Calu3 (cell line): ENCODE data around the gene NLRC5. TPM values are rescaled to one million over a fixed set of nuclear protein-coding genes. Genes with fewer than 3 reads are reported as not detected.

ENCODE experiments used
- BruUV-seq: library from RNA; stranded (reverse); fragments of 400-500 nt; replicated peaks from 2 replicates; lab custom pipeline; 2021; lab: Mats Ljungman, UMichigan
- CTCF ChIA-PET: fragments of 300-600 bp; sonication (Branson Sonifier 250); formaldehyde crosslinking; loops from one replicate; lab custom pipeline; 2022; ENCODE audit warnings: antibody characterized with exemption; lab: Charles Lee
- DNase-seq: peaks from one replicate; pipeline ENCODE4 v3.0.0; 2022
- H3K27ac Mint-ChIP-seq: one replicate; pipeline ENCODE4 v1.8.0; 2022; ENCODE audit warnings: mixed read lengths; ENCODE audit not compliant: unreplicated experiment
- H3K27me3 Mint-ChIP-seq: one replicate; pipeline ENCODE4 v1.8.0; 2022; ENCODE audit warnings: mixed read lengths; ENCODE audit not compliant: unreplicated experiment
- H3K36me3 Mint-ChIP-seq: one replicate; pipeline ENCODE4 v1.8.0; 2022; ENCODE audit warnings: mild to moderate bottlenecking, moderate library complexity, mixed read lengths; ENCODE audit not compliant: insufficient read depth, unreplicated experiment
- H3K4me1 Mint-ChIP-seq: one replicate; pipeline ENCODE4 v1.8.0; 2022; ENCODE audit warnings: mild to moderate bottlenecking, low read depth, mixed read lengths; ENCODE audit not compliant: unreplicated experiment
- H3K4me3 Mint-ChIP-seq: one replicate; pipeline ENCODE4 v1.8.0; 2022; ENCODE audit warnings: mild to moderate bottlenecking, low read depth, moderate library complexity, mixed read lengths; ENCODE audit not compliant: unreplicated experiment
- H3K9me3 Mint-ChIP-seq: one replicate; pipeline ENCODE4 v1.8.0; 2022; ENCODE audit warnings: low read depth, mixed read lengths; ENCODE audit not compliant: unreplicated experiment
- intact Hi-C: fragments of 100-400 bp; cut with micrococcal nuclease; formaldehyde crosslinking; loops from one replicate; pipeline ENCODE4 v1.10.0; 2022; ENCODE audit not compliant: unreplicated experiment
- total RNA-seq: library from RNA; stranded (reverse); gene quantifications from 2 replicates; pipeline ENCODE4 v1.2.3, GENCODE V29; 2022
- TF ChIP-seq, protein P1 (sequence below): fragments of 200-600 bp; IDR thresholded peaks from one replicate; pipeline ENCODE4 v1.8.0; 2022; ENCODE audit warnings: antibody characterized with exemption; ENCODE audit not compliant: unreplicated experiment

NLRC5 gene
- total RNA-seq, 1 experiment from 2014 or later = 18.0 TPM

DNA sequence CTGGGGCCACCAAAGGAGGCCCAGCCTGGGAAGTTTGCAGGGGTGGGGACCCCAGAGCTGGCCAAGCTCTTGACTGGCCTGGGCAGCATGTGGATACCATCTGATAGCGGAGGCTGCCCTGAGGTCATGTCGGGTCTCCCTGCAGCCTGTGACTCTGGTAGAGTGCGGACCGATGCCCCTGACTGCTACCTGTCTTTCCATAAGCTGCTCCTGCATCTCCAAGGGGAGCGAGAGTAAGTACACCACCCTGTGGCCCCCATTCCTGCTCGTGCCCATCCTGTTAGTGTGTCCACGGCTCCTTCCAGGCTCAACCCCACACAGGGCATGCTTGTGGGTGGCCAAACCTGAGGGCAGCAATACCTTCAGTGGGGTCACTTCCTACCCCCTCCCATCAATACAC is 19.6 kb upstream of the NLRC5 start:
- no peak for DNase-seq
- Mint-ChIP-seq H3K27me3 (peaks cover 48% of the 10 kb centered on the region), H3K27ac (no peak overlapping the region), H3K36me3 (peaks cover 4% of the 10 kb centered on the region), H3K4me1 (peaks cover 11% of the 10 kb centered on the region), H3K4me3 (no peak overlapping the region), H3K9me3 (no peaks in the 10 kb centered on the region)
- intact Hi-C loops = no loop called here
- CTCF ChIA-PET = no interaction called here
- TF ChIP-seq, protein P1, sequence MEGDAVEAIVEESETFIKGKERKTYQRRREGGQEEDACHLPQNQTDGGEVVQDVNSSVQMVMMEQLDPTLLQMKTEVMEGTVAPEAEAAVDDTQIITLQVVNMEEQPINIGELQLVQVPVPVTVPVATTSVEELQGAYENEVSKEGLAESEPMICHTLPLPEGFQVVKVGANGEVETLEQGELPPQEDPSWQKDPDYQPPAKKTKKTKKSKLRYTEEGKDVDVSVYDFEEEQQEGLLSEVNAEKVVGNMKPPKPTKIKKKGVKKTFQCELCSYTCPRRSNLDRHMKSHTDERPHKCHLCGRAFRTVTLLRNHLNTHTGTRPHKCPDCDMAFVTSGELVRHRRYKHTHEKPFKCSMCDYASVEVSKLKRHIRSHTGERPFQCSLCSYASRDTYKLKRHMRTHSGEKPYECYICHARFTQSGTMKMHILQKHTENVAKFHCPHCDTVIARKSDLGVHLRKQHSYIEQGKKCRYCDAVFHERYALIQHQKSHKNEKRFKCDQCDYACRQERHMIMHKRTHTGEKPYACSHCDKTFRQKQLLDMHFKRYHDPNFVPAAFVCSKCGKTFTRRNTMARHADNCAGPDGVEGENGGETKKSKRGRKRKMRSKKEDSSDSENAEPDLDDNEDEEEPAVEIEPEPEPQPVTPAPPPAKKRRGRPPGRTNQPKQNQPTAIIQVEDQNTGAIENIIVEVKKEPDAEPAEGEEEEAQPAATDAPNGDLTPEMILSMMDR = no peak
- no TSS peak for BruUV-seq

DNA sequence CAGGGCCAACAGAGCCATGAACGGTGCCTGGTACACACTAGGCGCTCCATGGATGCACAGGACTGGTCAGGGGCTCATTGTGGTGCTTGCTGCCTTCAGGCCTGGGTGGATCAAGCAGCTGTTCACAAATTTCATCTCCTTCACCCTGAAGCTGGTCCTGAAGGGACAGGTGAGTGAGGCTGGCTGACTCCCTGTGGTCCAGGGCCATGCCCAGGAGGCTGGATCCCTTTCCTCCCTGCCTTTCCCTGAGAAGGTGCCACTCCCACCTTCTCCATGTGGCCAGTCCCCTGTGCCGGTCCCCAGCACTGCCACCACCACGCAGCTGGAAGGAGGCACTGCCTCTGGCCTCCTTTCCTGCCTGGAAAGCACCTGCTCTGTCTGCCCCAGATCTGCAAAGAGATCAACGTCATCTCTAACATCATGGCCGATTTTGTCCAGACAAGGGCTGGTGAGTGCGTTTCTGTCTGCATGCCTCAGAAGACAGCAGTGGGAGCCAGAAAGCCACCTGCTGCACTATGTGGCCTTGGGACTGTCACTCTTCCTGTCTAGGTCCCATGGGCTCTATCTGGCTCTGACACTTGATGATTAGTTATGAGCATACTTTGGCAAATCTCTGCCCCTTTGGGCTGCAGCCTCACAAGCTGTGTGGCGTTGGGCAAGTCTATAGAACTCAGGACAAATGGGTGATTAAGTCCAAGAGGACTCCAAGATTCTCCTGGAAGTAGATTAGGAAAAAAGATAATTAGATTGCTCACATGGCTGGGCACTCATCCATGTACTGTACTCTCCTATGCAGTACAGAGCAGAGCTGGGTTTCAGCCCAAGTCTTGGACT is 18.2 kb upstream of the NLRC5 start:
- intact Hi-C loops = no loop called here
- no TSS peak for BruUV-seq
- peaks cover 61% of the 10 kb centered on the region for H3K27me3 Mint-ChIP-seq
- no peak overlapping the region for H3K27ac Mint-ChIP-seq
- H3K36me3 Mint-ChIP-seq = no peaks in the 10 kb centered on the region
- DNase-seq = no peak
- no peaks in the 10 kb centered on the region for H3K4me1 Mint-ChIP-seq
- TF ChIP-seq, protein P1 = no peak
- CTCF ChIA-PET = no interaction called here
- H3K4me3 Mint-ChIP-seq = no peak overlapping the region
- H3K9me3 Mint-ChIP-seq = no peaks in the 10 kb centered on the region

DNA sequence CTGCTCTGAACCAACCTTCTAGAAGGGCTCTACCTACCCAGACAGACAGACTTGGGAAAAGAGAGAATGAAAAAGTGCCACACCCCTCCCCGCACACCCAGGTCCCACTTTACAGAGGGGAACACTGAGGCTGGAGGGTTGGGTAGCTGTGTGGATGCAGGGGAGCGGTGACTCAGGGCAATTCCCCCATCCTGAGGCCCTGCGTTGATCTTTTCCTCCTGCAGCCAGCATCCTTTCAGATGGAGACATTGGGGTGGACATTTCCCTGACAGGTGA is 17.7 kb upstream of the NLRC5 start:
- Mint-ChIP-seq H3K4me3 (no peak overlapping the region), H3K9me3 (no peaks in the 10 kb centered on the region), H3K27me3 (peaks cover 66% of the 10 kb centered on the region), H3K36me3 (no peaks in the 10 kb centered on the region), H3K4me1 (no peaks in the 10 kb centered on the region), H3K27ac (no peak overlapping the region)
- TF ChIP-seq, protein P1 = no peak
- DNase-seq = no peak
- CTCF ChIA-PET = interaction anchor here (0.8 kb wide), 1 partner anchor 12 kb away, joined by 3 read pairs; no protein-coding TSS in a partner anchor
- no TSS peak for BruUV-seq
- intact Hi-C loops = no loop called here

DNA sequence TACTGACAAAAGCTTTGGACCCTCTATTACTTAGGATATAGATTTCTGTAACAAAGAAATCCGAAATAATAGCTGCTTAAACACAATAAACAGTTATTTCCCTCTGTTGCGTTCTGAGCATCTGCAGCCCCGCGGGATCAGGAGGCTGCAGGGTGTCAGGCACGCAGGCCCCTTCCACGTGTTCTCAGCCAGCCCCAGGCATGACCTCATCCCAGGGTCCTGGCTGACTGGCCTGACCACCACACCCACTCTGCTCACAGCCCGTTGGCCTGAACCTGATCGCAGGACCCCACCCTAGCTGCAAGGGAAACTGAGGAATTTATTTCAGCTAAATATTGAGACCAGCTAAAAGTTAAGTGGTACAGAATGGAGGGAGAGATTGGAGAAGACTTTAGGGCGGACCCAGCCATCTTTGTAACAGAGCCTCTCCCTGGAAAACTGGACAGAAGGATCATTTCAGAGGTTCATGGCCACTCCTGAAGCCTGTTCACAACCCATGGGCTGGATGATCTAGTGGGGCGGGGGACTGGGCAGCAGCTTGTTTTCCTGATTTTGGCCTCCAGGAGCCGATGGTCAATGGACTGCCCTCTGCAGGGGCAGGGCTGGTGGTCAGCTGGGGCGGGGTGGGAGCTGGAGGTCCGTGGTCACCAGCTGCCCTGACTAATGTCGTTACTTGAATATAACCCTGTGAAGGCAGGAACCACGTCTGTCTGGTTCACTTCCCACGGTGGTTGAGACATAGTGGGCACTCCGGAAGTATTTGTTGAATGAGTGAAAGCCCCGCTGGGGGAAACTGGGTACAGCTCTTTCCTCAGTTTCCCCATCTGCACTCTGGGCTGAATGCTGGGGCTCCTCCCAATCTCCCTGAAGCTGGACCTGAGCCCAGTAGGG is 16.7 kb upstream of the NLRC5 start:
- intact Hi-C loops = no loop called here
- Mint-ChIP-seq H3K27ac (no peak overlapping the region), H3K4me1 (no peaks in the 10 kb centered on the region), H3K36me3 (no peaks in the 10 kb centered on the region), H3K27me3 (peaks cover 76% of the 10 kb centered on the region), H3K9me3 (no peaks in the 10 kb centered on the region), H3K4me3 (no peak overlapping the region)
- no TSS peak for BruUV-seq
- CTCF ChIA-PET = interaction anchor here (0.8 kb wide), 1 partner anchor 11 kb away, joined by 3 read pairs; no protein-coding TSS in a partner anchor
- DNase-seq = no peak
- TF ChIP-seq, protein P1 = no peak
